ENCODE results near the gene ROR2.

Gene ROR2

DNA sequence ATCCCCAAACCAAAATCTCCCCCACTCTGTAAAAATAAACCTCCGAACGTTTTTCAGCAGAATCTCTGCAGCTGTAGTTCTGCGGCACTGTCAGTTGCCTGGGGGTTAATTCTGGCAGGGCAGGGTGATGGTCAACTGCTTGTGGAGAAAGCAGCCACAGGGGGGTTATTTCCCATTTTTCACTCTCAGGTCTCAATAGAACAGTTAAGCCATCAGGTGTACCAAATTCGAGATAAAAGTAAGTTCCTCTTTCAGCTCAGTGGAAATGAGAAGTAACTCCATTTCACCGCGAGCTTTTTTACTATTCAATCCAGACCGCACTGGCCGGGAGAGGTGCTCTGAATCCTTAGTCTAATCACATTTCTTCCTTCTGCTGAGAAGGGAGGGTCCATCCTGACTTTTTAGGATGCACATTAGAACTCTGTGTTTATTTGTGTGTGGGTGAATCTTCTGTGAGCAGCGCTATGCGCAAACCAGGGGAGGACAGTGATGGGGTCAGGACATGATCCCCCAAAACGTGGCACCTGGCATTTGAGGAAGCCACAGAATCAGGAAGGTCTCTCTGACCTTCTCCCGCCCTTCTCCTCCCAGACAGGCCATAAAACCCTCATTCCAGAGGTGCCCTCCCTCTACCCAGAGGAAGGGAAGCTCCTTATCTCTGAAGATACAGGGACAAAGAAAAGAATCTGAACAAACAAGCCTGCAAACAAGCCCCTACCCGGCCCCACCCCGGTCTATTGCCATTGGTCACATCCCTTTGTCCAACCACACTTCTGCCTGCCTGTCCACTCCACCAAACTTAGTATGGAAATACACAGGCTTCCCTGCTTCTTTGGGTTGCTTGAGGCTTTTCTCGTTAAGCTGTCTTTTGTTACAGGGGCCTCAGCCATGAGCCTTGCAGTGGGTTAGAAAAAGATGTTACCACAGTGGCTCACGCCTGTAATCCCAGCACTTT is 229.0 kb downstream of the ROR2 start:
- no peaks in the 10 kb centered on the region for H3K36me3 ChIP-seq (ENCODE audit: insufficient read depth, low read length)

DNA sequence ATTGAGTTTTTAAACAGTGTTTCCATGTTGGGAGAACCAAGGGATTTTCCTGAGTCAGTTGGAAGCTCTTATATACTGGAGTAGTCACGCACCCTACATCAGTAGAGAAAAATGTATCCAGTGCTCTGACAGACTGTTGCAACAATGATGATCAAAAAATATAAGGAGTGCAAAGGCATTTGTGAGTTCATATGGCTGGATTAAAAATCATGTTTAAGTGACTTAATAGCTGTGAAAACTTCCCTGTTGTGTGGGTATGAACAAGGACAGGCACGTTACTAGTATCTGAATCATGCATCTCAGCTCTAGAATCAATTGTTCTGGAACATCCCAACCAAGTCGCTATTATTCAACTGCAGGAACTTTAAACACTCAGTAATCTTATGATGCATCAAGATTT is 229.7 kb downstream of the ROR2 start:
- Histone ChIP-seq H3K4me1 (ENCODE audit: insufficient read depth, low read length) (no peaks in the 10 kb centered on the region), H3K27me3 (ENCODE audit: insufficient read depth, low read length) (no peaks in the 10 kb centered on the region), H2AFZ (ENCODE audit: low read depth, low read length) (no peak overlapping the region), H3K9me3 (ENCODE audit: low read length) (no peaks in the 10 kb centered on the region), H3K36me3 (ENCODE audit: insufficient read depth, low read length) (no peaks in the 10 kb centered on the region), H3K4me3 (ENCODE audit: low read length) (no peak overlapping the region)

More for the DNA sequence above, 229.0 kb downstream of the ROR2 start:
- Histone ChIP-seq H2AFZ (ENCODE audit: low read depth, low read length) (no peak overlapping the region), H3K4me1 (ENCODE audit: insufficient read depth, low read length) (no peaks in the 10 kb centered on the region), H3K4me3 (ENCODE audit: low read length) (no peak overlapping the region), H3K9me3 (ENCODE audit: low read length) (no peaks in the 10 kb centered on the region), H3K27me3 (ENCODE audit: insufficient read depth, low read length) (no peaks in the 10 kb centered on the region)

DNA sequence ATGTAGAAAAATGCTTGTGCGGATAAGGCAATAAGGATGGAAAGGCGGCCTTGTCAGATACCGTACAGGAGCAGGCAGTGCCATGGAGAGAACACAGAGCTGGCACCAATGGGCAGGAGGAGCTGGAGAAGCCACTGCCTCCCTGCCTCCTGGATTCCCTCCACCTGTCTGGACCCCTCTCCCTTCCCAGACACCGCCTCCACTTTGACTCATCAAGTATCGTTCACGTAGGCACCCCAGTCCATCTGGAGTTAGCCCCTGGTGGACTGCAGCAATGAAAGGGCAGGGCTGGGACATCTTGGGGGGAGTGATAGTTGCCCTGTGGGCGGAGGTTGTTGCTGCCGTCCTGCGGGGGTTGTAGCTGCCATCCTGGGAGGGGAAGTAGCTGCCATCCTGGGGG is 232.0 kb downstream of the ROR2 start:
- Histone ChIP-seq H2AFZ (ENCODE audit: low read depth, low read length) (no peak overlapping the region), H3K4me3 (ENCODE audit: low read length) (no peak overlapping the region), H3K36me3 (ENCODE audit: insufficient read depth, low read length) (no peaks in the 10 kb centered on the region), H3K27me3 (ENCODE audit: insufficient read depth, low read length) (no peaks in the 10 kb centered on the region), H3K9me3 (ENCODE audit: low read length) (no peaks in the 10 kb centered on the region), H3K4me1 (ENCODE audit: insufficient read depth, low read length) (no peaks in the 10 kb centered on the region)

DNA sequence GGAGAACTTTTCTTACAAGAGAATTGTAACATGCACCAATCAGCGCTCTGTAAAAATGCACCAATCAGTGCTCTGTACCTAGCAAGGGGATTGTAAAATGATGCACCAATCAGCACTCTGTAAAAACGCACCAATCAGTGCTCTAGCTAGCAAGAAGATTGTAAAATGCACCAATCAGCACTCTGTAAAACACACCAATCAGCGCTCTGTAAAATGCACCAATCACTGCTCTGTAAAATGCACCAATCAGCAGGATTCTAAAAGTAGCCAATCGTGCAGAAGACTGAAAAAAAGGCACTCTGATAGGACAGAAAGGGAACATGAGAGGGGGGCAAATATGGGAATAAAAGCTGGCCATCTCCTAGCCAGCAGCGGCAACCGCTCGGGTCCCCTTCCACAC is 233.2 kb downstream of the ROR2 start:
- Histone ChIP-seq H3K9me3 (ENCODE audit: low read length) (no peaks in the 10 kb centered on the region), H3K27me3 (ENCODE audit: insufficient read depth, low read length) (no peaks in the 10 kb centered on the region), H3K4me1 (ENCODE audit: insufficient read depth, low read length) (no peaks in the 10 kb centered on the region), H3K4me3 (ENCODE audit: low read length) (no peak overlapping the region), H2AFZ (ENCODE audit: low read depth, low read length) (no peak overlapping the region), H3K36me3 (ENCODE audit: insufficient read depth, low read length) (no peaks in the 10 kb centered on the region)

GRCh38 chr9:91716239-91716638 is 233.8 kb downstream of the ROR2 start:
- Histone ChIP-seq H3K4me3 (ENCODE audit: low read length) (no peak overlapping the region), H3K4me1 (ENCODE audit: insufficient read depth, low read length) (no peaks in the 10 kb centered on the region), H3K27me3 (ENCODE audit: insufficient read depth, low read length) (no peaks in the 10 kb centered on the region), H3K36me3 (ENCODE audit: insufficient read depth, low read length) (no peaks in the 10 kb centered on the region), H2AFZ (ENCODE audit: low read depth, low read length) (no peak overlapping the region), H3K9me3 (ENCODE audit: low read length) (no peaks in the 10 kb centered on the region)

DNA sequence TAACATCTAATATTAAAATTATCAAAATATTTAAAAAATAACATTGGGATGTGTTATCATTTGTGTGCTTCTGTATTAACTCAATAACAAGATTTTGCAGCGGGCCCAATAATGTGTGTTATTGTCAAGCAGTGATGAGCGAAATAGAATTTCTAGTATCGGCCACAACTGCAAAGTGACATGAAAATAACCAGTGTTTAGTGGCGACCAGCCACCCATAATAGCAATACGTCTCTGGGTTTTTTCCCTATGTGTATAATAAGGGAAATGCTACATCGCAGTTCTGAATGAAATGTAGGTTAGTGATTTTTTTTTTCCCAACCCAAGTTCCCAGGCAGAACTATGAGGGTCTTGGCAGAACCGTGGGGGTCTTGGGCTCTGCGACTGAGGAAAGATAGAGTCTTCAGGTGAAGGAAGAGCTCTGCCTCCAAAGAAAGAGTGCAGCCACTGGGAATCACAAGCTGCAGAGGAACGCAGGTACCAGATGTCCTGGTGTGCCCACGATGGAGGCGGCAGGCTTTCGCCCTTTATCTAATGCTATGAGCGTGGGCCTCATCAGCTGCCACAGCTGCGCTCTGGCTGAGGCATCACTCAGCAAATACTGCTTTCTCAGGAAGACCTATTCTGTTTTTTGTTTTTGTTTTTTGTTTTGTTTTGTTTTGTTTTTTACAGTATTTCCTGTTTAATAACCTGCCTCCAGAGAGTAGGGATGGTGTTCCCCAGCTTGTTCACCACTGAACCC is 235.0 kb downstream of the ROR2 start:
- H3K9me3 ChIP-seq (ENCODE audit: low read length), result no peaks in the 10 kb centered on the region
- no peaks in the 10 kb centered on the region for H3K27me3 ChIP-seq (ENCODE audit: insufficient read depth, low read length)
- no peaks in the 10 kb centered on the region for H3K36me3 ChIP-seq (ENCODE audit: insufficient read depth, low read length)
- no peaks in the 10 kb centered on the region for H3K4me1 ChIP-seq (ENCODE audit: insufficient read depth, low read length)
- no peak overlapping the region for H2AFZ ChIP-seq (ENCODE audit: low read depth, low read length)
- H3K4me3 ChIP-seq (ENCODE audit: low read length), result no peak overlapping the region

- no peak overlapping the region for H2AFZ ChIP-seq (ENCODE audit: low read depth, low read length)
- no peaks in the 10 kb centered on the region for H3K36me3 ChIP-seq (ENCODE audit: insufficient read depth, low read length)
- H3K9me3 ChIP-seq (ENCODE audit: low read length), result no peaks in the 10 kb centered on the region
- H3K4me1 ChIP-seq (ENCODE audit: insufficient read depth, low read length), result no peaks in the 10 kb centered on the region
- H3K4me3 ChIP-seq (ENCODE audit: low read length), result no peak overlapping the region
- no peaks in the 10 kb centered on the region for H3K27me3 ChIP-seq (ENCODE audit: insufficient read depth, low read length)
Measured at GRCh38 chr9:91714020-91714806, 235.8 kb downstream of the ROR2 start.

GRCh38 chr9:91712811-91713210 is 237.2 kb downstream of the ROR2 start:
- Histone ChIP-seq H3K36me3 (ENCODE audit: insufficient read depth, low read length) (no peaks in the 10 kb centered on the region), H2AFZ (ENCODE audit: low read depth, low read length) (no peak overlapping the region), H3K4me3 (ENCODE audit: low read length) (no peak overlapping the region), H3K9me3 (ENCODE audit: low read length) (no peaks in the 10 kb centered on the region), H3K27me3 (ENCODE audit: insufficient read depth, low read length) (no peaks in the 10 kb centered on the region), H3K4me1 (ENCODE audit: insufficient read depth, low read length) (no peaks in the 10 kb centered on the region)

- H3K27me3 ChIP-seq (ENCODE audit: insufficient read depth, low read length), result no peaks in the 10 kb centered on the region
- no peak overlapping the region for H2AFZ ChIP-seq (ENCODE audit: low read depth, low read length)
- H3K36me3 ChIP-seq (ENCODE audit: insufficient read depth, low read length), result no peaks in the 10 kb centered on the region
- H3K4me3 ChIP-seq (ENCODE audit: low read length), result no peak overlapping the region
- H3K4me1 ChIP-seq (ENCODE audit: insufficient read depth, low read length), result no peaks in the 10 kb centered on the region
- H3K9me3 ChIP-seq (ENCODE audit: low read length), result peaks cover under 1% of the 10 kb centered on the region
Measured at GRCh38 chr9:91711755-91712601, 238.1 kb downstream of the ROR2 start.

DNA sequence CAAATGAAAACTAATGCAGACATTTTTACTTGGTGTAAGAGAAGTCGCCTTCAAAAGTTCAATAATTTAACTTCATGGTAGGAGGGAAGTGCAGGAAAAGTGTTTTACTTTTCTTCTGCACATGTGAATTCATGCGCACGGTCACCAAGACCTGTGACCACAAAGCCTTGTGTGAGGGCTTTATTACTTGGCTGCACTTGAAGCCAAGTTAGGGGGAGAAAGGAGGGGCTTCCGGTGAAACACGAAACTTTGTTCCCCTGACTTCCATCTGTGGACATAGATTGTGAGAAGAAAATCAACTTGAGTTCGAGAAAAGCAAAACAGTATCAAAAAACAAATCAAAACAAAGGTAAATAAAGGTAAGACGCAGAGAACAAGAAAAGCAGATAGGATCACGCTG is 239.9 kb downstream of the ROR2 start:
- peaks cover 6% of the 10 kb centered on the region for H3K9me3 ChIP-seq (ENCODE audit: low read length)
- H3K4me3 ChIP-seq (ENCODE audit: low read length), result no peak overlapping the region
- H3K36me3 ChIP-seq (ENCODE audit: insufficient read depth, low read length), result no peaks in the 10 kb centered on the region
- no peaks in the 10 kb centered on the region for H3K27me3 ChIP-seq (ENCODE audit: insufficient read depth, low read length)
- H3K4me1 ChIP-seq (ENCODE audit: insufficient read depth, low read length), result no peaks in the 10 kb centered on the region
- no peak overlapping the region for H2AFZ ChIP-seq (ENCODE audit: low read depth, low read length)

GRCh38 chr9:91705386-91705785 is 244.6 kb downstream of the ROR2 start:
- Histone ChIP-seq H3K36me3 (ENCODE audit: insufficient read depth, low read length) (no peaks in the 10 kb centered on the region), H3K4me3 (ENCODE audit: low read length) (no peak overlapping the region), H3K4me1 (ENCODE audit: insufficient read depth, low read length) (no peaks in the 10 kb centered on the region), H3K27me3 (ENCODE audit: insufficient read depth, low read length) (no peaks in the 10 kb centered on the region), H2AFZ (ENCODE audit: low read depth, low read length) (no peak overlapping the region), H3K9me3 (ENCODE audit: low read length) (peaks cover 6% of the 10 kb centered on the region)

GRCh38 chr9:91700475-91700874 is 249.6 kb downstream of the ROR2 start:
- Histone ChIP-seq H3K4me1 (ENCODE audit: insufficient read depth, low read length) (no peaks in the 10 kb centered on the region), H3K27me3 (ENCODE audit: insufficient read depth, low read length) (no peaks in the 10 kb centered on the region), H3K36me3 (ENCODE audit: insufficient read depth, low read length) (no peaks in the 10 kb centered on the region), H3K4me3 (ENCODE audit: low read length) (no peak overlapping the region), H3K9me3 (ENCODE audit: low read length) (no peaks in the 10 kb centered on the region), H2AFZ (ENCODE audit: low read depth, low read length) (no peak overlapping the region)
